Measurements from ENCODE around the gene PRPSAP1. TPM values are rescaled to one million over a fixed set of nuclear protein-coding genes. Genes with fewer than 3 reads are reported as not detected.
"Not testable (repeated sequence)": the region's sequence is repeated elsewhere in the genome, so short reads cannot be mapped to it uniquely, and the experiment has no call there.

The PRPSAP1 gene
- total and polyA plus RNA-seq, 8 donors: 25.0 to 49.0 (median 38.4) TPM

DNA sequence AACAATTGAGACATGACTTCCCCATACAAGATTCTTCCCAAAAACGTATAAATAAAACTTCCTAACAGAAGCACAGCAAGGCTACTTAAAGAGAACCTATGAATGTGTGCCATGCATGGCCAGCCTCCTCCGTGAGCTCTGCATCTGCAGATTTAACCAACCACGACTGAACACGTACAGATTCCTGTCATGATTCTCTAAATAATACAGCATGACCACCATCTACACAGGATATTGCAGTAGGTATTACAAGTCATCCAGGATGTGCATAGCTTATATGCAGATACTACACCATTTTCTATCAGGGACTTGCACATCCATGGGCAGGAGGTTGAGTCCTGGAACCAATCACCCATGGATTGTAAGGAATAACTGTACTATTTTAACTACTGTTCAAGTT is 44.3 kb downstream of the PRPSAP1 start:
- Histone ChIP-seq H3K27ac (no peak overlapping the region), H3K4me1 (no peaks in the 10 kb centered on the region), H3K36me3 (peaks cover 23 to 76% (median 73%) of the 10 kb centered on the region in 4 donors), H3K4me3 (no peak overlapping the region), H3K27me3 (no peaks in the 10 kb centered on the region), H3K9me3 (no peaks in the 10 kb centered on the region)
- no peak for DNase-seq
- TF ChIP-seq EP300 (IDR thresholded peaks at IDR 0.05) (no peak), POLR2AphosphoS5 (IDR thresholded peaks at IDR 0.05) (no peak), POLR2A (IDR thresholded peaks at IDR 0.05) (no peak)
- TF ChIP-seq, protein P1, sequence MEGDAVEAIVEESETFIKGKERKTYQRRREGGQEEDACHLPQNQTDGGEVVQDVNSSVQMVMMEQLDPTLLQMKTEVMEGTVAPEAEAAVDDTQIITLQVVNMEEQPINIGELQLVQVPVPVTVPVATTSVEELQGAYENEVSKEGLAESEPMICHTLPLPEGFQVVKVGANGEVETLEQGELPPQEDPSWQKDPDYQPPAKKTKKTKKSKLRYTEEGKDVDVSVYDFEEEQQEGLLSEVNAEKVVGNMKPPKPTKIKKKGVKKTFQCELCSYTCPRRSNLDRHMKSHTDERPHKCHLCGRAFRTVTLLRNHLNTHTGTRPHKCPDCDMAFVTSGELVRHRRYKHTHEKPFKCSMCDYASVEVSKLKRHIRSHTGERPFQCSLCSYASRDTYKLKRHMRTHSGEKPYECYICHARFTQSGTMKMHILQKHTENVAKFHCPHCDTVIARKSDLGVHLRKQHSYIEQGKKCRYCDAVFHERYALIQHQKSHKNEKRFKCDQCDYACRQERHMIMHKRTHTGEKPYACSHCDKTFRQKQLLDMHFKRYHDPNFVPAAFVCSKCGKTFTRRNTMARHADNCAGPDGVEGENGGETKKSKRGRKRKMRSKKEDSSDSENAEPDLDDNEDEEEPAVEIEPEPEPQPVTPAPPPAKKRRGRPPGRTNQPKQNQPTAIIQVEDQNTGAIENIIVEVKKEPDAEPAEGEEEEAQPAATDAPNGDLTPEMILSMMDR (IDR thresholded peaks at IDR 0.05): no peak
- WGBS, 5 donors: 82 to 91% (median 88%) methylated on average over 4 of the region's 4 CpGs
- intact Hi-C loops (cut with DNase I; ENCODE audit: low total_unique reads): no loop called here

DNA sequence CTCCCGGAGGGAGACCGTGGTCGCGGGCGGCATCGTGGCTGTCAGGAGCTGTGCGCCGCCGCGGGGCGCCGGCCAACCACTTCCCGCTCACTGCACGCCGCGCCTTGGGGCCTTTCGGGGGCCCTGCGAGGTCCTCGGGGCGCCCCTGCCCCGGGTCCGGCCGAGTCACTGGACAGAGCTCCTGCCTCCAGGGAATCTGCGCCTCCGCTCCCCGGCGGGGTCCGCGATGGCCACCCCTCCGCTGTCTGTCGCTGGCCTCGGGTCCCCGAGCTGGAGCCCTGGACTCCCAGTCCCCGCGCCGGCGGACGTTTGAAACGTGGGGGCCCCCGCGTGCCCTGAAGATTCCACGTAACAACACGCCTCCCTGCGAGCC is 45.8 kb downstream of the PRPSAP1 start, which contains the start of gene QRICH2:
Gene QRICH2, minus strand, starts transcription at position 311 of the 373 bp plus-strand sequence. Its CDS starts 278 bp downstream, at position 33.
- 94 to 98% (median 97%) methylated on average over 20 to 44 of the region's 44 CpGs for WGBS, 5 donors
- Histone ChIP-seq H3K9me3 (no peaks in the 10 kb centered on the region), H3K4me1 (no peaks in the 10 kb centered on the region), H3K36me3 (peaks cover 19 to 61% (median 61%) of the 10 kb centered on the region in 4 donors), H3K27ac (no peak within 1 kb of the TSS), H3K4me3 (no peak within 1 kb of the TSS), H3K27me3 (no peaks in the 10 kb centered on the region)
- TF ChIP-seq POLR2AphosphoS5 (IDR thresholded peaks at IDR 0.05) (no peak), EP300 (IDR thresholded peaks at IDR 0.05) (no peak), POLR2A (IDR thresholded peaks at IDR 0.05) (no peak)
- TF ChIP-seq, protein P1 (IDR thresholded peaks at IDR 0.05): no peak
- DNase-seq: no peak
- intact Hi-C loops (cut with DNase I; ENCODE audit: low total_unique reads): no loop called here

DNA sequence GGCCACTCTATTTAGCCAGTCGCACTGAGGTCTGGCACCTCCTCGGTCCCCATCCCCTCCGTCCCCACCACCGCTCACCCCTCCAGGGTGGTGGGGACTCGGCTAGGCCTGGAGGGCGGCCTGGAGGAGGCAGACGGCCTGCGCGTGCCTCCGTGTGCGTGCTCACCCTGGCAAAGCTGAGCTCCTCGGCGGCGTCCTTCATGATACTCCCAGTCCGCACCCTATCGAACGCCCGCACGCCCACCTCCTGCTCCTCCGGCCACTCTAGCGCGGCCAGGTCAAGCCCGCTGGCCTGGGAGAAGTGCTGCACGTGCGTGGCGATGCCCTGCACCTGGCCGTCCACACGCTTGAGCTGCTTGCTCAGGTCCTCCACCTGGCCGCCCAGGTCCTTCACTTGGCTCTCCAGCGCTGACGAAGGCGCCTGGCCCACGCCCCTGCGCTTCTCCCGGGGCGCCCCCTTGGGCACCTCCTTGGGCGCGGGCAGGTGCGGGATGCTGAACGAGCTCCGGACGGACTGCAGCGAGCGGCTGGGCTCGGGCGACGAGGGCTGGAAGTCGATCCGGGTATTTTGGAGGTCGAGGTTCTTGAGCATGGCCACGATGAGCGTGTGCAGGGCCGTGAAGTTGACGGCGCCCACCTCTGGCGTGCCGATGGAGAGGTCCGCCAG is 46.3 kb downstream of the PRPSAP1 start:
- Histone ChIP-seq H3K27me3 (no peaks in the 10 kb centered on the region), H3K27ac (no peak overlapping the region), H3K4me3 (no peak overlapping the region), H3K4me1 (no peaks in the 10 kb centered on the region), H3K9me3 (no peaks in the 10 kb centered on the region), H3K36me3 (peaks cover 14 to 56% (median 55%) of the 10 kb centered on the region in 4 donors)
- intact Hi-C loops (cut with DNase I; ENCODE audit: low total_unique reads): no loop called here
- no peak for DNase-seq
- no peak for TF ChIP-seq EP300 (IDR thresholded peaks at IDR 0.05)
- TF ChIP-seq, protein P1 (IDR thresholded peaks at IDR 0.05): no peak
- WGBS, 5 donors: 95 to 98% (median 97%) methylated on average over 55 to 58 of the region's 58 CpGs

DNA sequence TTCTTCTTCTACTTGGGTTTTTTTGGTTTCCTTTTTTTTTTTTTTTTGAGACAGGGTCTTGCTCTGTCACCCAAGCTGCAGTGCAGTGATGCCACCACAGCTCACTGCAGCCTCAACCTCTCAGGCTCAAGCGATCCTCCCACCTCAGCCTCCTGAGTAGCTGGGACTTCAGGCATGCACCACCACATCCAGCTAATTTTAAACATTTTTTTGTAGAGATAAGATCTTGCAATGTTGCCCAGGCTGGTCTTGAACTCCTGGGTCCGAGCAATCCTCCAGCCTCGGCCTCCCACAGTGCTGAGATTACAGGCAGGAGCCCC is 48.6 kb downstream of the PRPSAP1 start:
- H3K4me3 ChIP-seq; DNase-seq; H3K27ac ChIP-seq; H3K9me3 ChIP-seq; H3K4me1 ChIP-seq; intact Hi-C loops (cut with DNase I; ENCODE audit: low total_unique reads); H3K27me3 ChIP-seq: not testable (repeated sequence)
- H3K36me3 ChIP-seq: peaks cover 0 to 33% (median 32%) of the 10 kb centered on the region in 4 donors
- 77 to 94% (median 87%) methylated on average over 3 of the region's 3 CpGs for WGBS, 5 donors
